Renal pelvis (tissue), 4 donors: Measurements from ENCODE around the gene PLCH2. TPM values are rescaled to one million over a fixed set of nuclear protein-coding genes. Genes with fewer than 3 reads are reported as not detected.

Source experiments
- DNase-seq: peaks from one replicate; pipeline ENCODE4 v3.0.0-alpha.2; 2013
- polyA plus RNA-seq, 3 donors: library from polyadenylated mRNA; unstranded; fragments of 120-200 nt; gene quantifications; one replicate each; pipeline ENCODE4 v1.2.1, GENCODE V29; 2013; ENCODE audit not compliant: insufficient read length in 3 of 3

The PLCH2 gene
- polyA plus RNA-seq, 3 donors, result 1.5 to 1.8 (median 1.7) TPM

- no peak for DNase-seq
Observed at GRCh38 chr1:2498648-2499047, 22.6 kb downstream of the PLCH2 start.

- DNase-seq, result no peak
Observed at GRCh38 chr1:2499260-2499659, 23.2 kb downstream of the PLCH2 start.

- no peak for DNase-seq
Observed at GRCh38 chr1:2499986-2500596, 24.0 kb downstream of the PLCH2 start.

- DNase-seq, result no peak
Observed at GRCh38 chr1:2501041-2501819, 25.1 kb downstream of the PLCH2 start.

- DNase-seq, result no peak
Observed at GRCh38 chr1:2501820-2502119, 25.7 kb downstream of the PLCH2 start.

GRCh38 chr1:2502210-2502609, 26.1 kb downstream of the PLCH2 start:
- no peak for DNase-seq

GRCh38 chr1:2502661-2503553, 26.8 kb downstream of the PLCH2 start:
- DNase-seq, result no peak

- no peak for DNase-seq
Observed at GRCh38 chr1:2503554-2504224, 27.6 kb downstream of the PLCH2 start.

GRCh38 chr1:2504225-2504948, 28.3 kb downstream of the PLCH2 start:
- DNase-seq, result peak; percentile 42

- no peak for DNase-seq
Observed at GRCh38 chr1:2504949-2505272, 28.8 kb downstream of the PLCH2 start.

GRCh38 chr1:2505461-2505994, 29.4 kb downstream of the PLCH2 start:
- DNase-seq, result no peak

GRCh38 chr1:2506007-2506860, 30.1 kb downstream of the PLCH2 start:
- no peak for DNase-seq

GRCh38 chr1:2506901-2507565, 30.9 kb downstream of the PLCH2 start:
- DNase-seq, result no peak

- no peak for DNase-seq
Observed at GRCh38 chr1:2507744-2508155, 31.7 kb downstream of the PLCH2 start.

GRCh38 chr1:2508180-2508579, 32.1 kb downstream of the PLCH2 start:
- DNase-seq, result no peak

- DNase-seq, result no peak
Observed at GRCh38 chr1:2508751-2509150, 32.7 kb downstream of the PLCH2 start.

- no peak for DNase-seq
Observed at GRCh38 chr1:2509589-2509988, 33.5 kb downstream of the PLCH2 start.

- no peak for DNase-seq
Observed at GRCh38 chr1:2510366-2511155, 34.5 kb downstream of the PLCH2 start.

GRCh38 chr1:2512862-2513421, 36.9 kb downstream of the PLCH2 start:
- DNase-seq, result no peak
